Measurements from ENCODE around the gene DCC. TPM values are rescaled to one million over a fixed set of nuclear protein-coding genes. Genes with fewer than 3 reads are reported as not detected.

DCC gene
- total RNA-seq, 1 donor from 2014 or later = 0.06 TPM

DNA sequence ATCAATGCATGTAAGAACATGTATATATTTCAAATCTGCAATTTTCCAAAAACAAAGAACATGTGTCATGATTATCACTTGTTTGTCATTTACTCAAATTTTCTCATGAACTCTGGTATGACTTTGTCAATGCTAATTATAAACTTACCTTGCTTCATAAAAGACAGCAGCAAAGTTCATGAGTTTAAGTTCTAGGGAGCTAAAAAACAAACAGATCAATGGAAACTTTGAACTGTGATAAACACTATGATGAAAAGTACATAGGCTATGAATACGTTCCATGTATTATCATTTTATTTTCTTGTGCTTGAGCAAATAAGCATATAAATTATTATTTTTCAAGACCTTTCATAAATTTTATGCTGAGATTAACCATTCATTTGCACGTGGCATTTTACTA is 943.7 kb downstream of the DCC start:
- DNase-seq (ENCODE audit: extremely low read depth, low read depth, low spot score) = no peak

DNA sequence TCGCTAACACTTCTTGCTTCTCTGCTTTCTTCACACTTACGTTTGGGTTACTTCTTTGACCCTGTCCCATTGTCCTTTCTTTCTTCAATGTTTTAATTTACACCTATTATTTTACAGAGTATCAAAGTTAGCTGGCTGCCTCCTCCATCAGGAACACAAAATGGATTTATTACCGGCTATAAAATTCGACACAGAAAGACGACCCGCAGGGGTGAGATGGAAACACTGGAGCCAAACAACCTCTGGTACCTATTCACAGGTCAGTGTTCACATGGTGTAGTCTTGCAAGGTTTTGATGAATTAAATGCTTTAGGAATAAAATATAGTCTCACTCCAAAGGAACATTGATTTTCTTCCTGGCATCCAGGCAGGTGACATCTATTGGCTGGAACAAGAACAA is 965.5 kb downstream of the DCC start:
- no peak for DNase-seq (ENCODE audit: extremely low read depth, low read depth, low spot score)

GRCh38 chr18:53319628-53320027 is 979.6 kb downstream of the DCC start:
- no peak for DNase-seq (ENCODE audit: extremely low read depth, low read depth, low spot score)

DNA sequence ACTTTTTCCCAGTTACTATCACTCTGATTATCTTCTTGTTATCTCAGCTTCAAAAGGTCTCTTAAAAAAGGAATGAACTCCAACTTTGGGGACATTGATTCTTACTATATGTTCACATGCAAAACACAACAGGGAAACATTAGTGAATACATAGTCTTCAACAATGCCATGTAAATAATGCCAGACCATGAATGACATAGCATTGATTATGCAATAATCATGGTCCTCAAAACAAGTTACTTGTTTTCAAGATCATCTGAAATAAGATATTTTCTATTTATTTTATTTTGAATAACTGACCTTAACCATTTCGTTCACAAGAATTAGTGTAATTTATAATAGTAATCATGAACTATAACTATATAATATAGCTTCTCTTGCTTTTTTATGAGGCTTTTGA is 982.2 kb downstream of the DCC start:
- DNase-seq (ENCODE audit: extremely low read depth, low read depth, low spot score) = no peak

DNA sequence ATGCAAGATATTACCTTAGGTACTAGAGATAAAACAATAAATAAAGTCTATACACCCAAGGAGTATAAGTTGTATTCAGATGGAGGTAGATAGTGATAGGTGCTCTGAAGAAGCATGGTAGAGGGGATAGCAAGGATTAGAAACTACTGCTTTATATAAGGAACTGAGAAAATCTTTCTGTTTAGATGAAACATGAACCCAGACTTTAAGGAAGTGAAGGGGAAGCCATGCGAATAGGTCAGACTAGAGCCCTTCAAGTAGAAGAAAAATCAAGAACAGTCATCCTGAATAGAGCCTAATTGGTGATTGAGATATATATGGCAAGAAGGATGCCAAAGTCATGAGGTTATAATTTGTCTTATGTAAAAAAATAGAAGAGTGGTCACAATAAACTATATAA is 984.4 kb downstream of the DCC start:
- no peak for DNase-seq (ENCODE audit: extremely low read depth, low read depth, low spot score)

DNA sequence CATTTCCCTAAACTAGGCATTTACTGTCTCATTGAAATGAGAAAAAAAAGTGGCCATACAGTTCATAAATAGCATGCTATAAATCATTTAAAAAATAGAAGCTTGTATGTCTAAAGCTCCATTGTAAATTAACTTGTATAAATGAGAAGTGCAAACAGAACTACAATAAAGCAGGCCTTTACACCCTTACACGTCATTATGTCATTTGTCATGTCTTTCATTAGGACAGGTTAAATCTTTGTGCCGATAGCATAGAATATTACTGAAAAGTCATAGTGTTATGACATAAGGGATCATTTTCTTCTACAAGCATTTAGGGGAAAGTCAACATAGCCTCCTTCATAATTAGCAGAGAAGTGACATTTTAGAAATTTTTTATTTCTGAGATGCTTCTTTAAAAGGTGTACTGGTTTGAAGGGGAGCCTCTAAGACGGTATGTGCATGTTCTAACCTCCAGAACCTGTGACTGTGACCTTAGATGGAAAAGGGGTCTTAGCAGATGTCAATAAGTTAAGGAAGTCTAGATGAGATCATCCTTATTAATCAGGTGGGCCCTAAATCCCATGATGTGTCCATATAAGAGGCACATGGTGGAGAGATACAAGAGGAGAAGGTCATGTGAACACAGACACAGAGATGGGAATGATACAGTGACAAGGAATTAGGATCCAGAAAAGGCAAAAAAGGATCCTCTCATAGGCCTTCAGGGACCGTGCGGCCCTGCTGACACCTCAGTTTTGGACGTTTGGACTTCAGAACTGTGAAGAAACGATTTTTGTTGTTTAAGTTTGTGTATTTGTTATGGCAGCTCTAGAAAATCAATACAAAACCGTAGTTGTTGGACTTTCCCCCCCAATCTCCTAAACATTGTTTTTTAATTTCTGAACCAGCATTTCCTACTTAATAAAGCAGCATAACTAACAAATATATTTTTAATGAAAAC is 1020.8 kb downstream of the DCC start:
- DNase-seq (ENCODE audit: extremely low read depth, low read depth, low spot score) = no peak

DNA sequence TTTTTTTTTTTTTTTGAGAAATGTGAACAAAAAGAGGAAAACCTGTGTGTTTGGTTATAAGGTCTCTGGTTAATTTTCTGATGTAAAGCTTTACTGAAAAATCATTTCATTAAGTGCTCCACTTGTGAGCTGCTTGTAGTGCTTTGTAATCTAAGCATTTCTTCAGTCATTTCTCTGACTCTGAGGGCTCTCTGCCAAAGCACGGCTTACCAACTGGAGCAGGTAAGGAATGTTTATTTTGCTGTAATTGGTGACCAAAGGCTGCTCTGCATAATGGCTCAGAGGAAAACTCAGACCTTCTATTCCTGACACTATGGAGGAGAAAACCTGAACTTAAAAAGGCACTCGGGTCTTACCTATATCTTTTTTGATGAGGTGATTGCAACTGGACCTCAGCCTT is 1035.6 kb downstream of the DCC start:
- DNase-seq (ENCODE audit: extremely low read depth, low read depth, low spot score) = no peak

- peak; percentile 25 for DNase-seq (ENCODE audit: extremely low read depth, low read depth, low spot score)
Observed at GRCh38 chr18:53380063-53380639, 1040.2 kb downstream of the DCC start.

GRCh38 chr18:53382870-53383269 is 1042.9 kb downstream of the DCC start:
- no peak for DNase-seq (ENCODE audit: extremely low read depth, low read depth, low spot score)

- DNase-seq (ENCODE audit: extremely low read depth, low read depth, low spot score) = no peak
Observed at GRCh38 chr18:53385889-53386288, 1045.9 kb downstream of the DCC start.

GRCh38 chr18:53387581-53387980 is 1047.6 kb downstream of the DCC start:
- DNase-seq (ENCODE audit: extremely low read depth, low read depth, low spot score) = no peak

- no peak for DNase-seq (ENCODE audit: extremely low read depth, low read depth, low spot score)
Observed at GRCh38 chr18:53402670-53403069, 1062.7 kb downstream of the DCC start.

- no peak for DNase-seq (ENCODE audit: extremely low read depth, low read depth, low spot score)
Observed at GRCh38 chr18:53408271-53408670, 1068.3 kb downstream of the DCC start.

DNA sequence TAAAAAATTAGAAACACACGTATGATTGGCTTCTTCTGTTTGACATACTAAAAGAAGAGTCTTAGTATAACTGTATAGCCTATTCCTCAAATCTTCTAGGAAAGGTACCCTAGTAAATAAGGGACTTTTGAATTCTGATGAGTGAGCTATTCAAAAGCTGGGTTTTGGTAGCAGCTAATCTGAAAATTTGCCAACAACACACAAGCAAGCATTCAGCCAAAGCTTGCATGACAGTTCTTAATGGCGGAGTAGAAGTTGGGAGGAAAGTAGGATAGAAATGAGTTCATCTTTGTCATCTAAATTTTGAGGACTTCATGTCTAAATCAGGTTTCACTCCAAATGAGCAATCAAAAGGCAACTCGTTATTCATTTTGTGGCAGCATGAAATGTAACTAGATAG is 1071.5 kb downstream of the DCC start:
- no peak for DNase-seq (ENCODE audit: extremely low read depth, low read depth, low spot score)

DNA sequence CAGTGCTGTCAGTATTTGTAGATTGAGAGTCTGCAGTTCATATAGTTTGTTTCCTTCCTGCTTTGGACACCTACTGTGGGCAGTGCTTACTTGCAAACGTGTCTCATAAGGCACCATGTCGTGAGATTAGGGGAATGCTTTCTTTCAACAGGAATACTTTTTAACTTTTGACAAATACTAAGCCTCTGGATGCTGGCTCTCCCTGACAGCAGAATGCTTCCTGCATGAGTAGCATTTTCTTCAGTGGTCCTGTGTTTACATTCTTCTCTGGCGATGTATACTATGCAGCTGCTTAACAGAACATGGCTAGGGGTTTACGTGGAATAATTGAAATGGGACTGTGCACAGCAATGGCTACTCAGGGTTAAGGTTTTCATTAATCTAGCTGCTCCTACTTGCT is 1077.0 kb downstream of the DCC start:
- no peak for DNase-seq (ENCODE audit: extremely low read depth, low read depth, low spot score)

- DNase-seq (ENCODE audit: extremely low read depth, low read depth, low spot score) = no peak
Observed at GRCh38 chr18:53421869-53422268, 1081.9 kb downstream of the DCC start.

DNA sequence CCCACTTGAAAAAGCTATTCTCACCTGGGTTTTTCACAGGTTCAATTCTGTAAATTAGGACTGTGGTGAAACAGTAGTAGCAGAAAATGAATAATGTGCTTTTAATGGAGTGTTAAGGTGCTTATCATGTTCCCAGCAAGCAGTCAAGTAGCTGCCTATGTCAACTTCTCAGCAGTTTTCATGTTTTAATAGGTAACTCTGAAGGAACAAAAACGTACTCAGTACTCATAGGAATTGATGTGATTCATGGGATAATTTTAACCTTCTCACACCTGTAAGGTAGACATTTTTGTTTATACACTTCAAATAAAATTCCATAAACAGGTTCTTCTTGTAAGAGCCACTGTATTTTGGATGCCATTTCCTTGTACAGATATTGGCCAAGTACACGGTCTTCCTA is 1082.9 kb downstream of the DCC start:
- no peak for DNase-seq (ENCODE audit: extremely low read depth, low read depth, low spot score)

DNA sequence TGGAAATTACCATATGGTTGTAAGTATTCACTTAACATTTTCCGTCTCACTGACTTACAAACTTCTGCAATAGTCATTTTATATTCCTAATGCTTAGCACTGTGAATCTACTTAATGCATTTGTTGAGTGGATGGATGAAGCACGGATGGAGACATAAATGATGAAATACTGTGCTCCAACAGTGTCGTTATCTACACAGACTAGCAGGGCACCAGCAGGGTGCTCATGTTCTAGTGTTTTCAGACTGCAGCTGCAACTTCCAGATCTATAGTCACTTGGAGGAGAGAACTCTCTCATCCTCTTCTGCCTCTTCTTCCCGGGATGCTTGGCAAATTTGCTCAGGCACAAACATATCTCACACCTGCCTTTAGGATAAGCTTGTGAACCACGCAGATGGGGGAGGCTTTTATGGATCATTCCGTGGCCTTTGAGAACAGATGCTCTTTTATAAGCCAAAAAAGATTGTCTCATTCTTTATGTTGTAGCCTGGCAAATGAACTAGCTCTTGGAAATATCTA is 1086.7 kb downstream of the DCC start:
- no peak for DNase-seq (ENCODE audit: extremely low read depth, low read depth, low spot score)

GRCh38 chr18:53441761-53442414 is 1101.9 kb downstream of the DCC start:
- DNase-seq (ENCODE audit: extremely low read depth, low read depth, low spot score) = no peak

- no peak for DNase-seq (ENCODE audit: extremely low read depth, low read depth, low spot score)
Observed at GRCh38 chr18:53442415-53442783, 1102.4 kb downstream of the DCC start.

- DNase-seq (ENCODE audit: extremely low read depth, low read depth, low spot score) = no peak
Observed at GRCh38 chr18:53443336-53443735, 1103.3 kb downstream of the DCC start.

GRCh38 chr18:53443831-53444230 is 1103.8 kb downstream of the DCC start:
- DNase-seq (ENCODE audit: extremely low read depth, low read depth, low spot score) = no peak

Measured in glomerular endothelial cell (primary cell).